Activated gamma-delta T cell treated with Interleukin-2 at 50 U/mL for 16 hours (primary cell): ENCODE results near the gene ZNF215.
"Not testable (repeated sequence)": the region's sequence is repeated elsewhere in the genome, so short reads cannot be mapped to it uniquely, and the experiment has no call there.

Experiments
- DNase-seq: peaks from one replicate; pipeline ENCODE4 v3.0.0-alpha.2; 2020

Gene ZNF215

DNA sequence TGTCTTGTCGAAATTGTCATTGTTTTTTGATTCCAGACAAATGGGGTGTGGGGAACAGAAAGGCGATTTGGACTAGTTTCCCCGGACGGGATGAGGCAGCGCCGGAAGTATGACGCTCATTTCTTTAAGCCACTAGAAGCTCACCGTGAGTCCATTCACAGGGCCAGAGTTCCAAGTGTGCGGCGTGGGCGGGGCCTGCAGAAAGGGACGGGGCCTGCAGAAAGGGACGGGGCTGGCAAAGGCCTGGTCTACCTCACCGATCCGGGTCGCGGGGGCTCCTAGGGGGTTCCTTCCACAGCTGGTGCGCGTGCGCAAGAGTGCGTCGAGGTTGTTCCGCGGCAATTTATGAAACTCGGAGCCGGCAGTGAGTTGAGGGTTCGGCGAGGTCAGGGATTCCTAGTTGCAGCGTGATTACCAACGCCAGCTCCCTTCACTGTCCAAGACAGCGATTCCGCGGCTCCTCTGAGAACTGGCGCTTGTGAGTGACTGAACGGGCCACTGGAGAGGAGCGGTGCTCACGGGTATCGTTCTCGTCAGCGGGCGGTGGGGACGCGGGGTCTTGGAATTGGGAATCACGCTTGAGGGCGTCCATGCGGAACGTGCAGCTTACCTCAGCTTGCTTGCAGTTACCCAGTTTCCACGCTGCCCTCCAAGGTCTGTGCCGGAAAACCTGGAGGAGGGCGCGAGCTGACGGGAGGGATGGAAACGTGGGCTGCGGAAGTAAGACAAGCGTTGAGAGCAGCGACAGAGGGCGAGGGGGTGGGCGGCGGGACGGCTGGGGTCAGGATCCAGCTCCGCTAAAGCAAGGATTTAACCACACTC, at the start of gene ZNF215:
Gene ZNF215 (plus strand): TSS at position 219 of the 822 bp plus-strand sequence. CDS start 5,847 bp downstream, outside the sequence.
- DNase-seq: peak; percentile 12

DNA sequence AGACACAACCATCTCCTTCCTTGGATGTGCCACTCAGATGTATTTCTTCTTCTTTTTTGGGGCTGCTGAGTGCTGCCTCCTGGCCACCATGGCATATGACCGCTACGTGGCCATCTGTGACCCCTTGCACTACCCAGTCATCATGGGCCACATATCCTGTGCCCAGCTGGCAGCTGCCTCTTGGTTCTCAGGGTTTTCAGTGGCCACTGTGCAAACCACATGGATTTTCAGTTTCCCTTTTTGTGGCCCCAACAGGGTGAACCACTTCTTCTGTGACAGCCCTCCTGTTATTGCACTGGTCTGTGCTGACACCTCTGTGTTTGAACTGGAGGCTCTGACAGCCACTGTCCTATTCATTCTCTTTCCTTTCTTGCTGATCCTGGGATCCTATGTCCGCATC, 49.3 kb upstream of the ZNF215 start:
- DNase-seq: no peak

DNA sequence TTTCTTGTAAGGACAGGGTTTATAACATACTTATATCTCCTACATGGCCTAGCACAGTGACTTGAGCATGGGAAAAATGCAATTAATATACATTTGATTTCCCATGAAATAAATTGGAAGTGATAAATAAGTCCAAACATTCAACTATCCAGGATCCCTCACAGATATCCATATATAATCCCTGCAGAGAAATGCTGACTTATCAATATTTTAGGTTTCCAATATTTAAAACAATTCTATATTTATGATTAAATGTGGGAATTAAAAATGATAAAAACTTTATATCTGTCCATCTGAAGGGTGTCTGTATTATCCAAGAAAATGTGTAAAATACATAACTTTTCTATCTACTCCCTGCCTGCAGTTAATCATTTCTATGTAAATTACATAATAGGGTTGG, 43.5 kb upstream of the ZNF215 start:
- no peak for DNase-seq

DNA sequence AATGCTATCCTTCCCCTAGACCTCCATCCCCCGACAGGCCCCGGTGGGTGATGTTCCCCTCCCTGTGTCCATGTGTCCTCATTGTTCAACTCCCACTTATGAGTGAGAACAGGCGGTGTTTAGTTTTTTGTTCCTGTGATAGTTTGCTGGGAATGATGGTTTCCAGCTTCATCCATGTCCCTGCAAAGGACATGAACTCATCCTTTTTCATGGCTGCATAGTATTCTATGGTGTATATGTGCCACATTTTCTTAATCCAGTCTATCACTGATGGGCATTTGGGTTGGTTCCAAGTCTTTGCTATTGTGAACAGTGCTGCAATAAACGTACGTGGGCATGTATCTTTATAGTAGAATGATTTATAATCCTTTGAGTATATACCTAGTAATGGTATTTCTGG, 38.5 kb upstream of the ZNF215 start:
- not testable (repeated sequence) for DNase-seq

DNA sequence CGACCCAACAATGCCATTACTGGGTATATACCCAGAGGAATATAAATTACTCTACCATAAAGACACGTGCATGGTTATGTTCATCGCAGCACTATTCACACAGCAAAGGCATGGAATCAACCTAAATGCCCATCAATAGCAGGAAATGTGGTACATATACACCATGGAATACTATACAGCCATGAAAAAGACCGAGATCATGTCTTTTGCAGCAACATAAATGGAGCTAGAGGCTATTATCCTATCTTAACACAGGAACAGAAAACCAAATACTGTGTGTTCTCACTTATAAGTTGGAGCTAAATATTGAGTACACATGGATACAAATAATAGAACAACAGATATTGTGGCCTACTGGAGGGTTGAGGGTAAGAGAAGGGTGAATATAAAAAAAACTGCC, 37.4 kb upstream of the ZNF215 start:
- no peak for DNase-seq

DNA sequence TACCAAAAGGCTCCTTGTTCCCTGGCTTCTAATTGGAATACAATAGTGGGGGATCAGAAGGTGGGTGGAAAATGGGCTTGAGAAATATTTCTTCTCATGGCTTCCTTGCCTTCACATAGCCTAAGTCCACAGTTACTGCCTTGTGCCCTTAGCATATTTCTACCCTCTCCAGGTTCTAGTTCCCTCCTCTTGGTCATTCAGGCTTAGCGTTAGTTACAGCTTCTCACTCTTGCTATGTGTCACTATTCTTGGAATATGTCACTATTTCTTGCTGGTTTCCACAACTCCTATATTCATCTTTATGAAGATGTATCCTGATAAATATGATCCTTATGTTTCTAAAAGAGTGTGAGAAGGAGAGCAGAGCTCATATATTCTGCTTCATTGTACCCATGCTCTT, 36.4 kb upstream of the ZNF215 start:
- DNase-seq: no peak

DNA sequence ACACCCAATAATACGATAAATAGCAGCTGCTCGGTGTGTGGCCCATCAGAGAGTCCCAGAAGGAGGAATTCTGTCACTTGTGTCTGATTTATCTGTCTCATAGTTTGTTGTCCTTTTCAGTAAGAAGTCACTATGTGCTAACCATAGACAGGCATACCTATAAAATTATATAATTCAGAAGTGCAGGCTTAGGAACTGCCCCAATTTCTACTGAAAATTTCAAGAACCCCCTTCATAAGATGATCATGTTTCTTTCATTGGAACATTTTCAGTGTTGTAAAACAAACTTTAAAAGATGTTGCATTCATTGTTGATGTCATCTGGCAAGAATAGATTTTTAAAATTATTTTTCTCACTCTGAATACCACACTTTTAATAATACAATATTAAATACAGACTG, 33.8 kb upstream of the ZNF215 start, which contains the start of gene OR2D2:
Gene OR2D2 (minus strand): TSS at position 101 of the 400 bp plus-strand sequence. CDS start 0 bp downstream, at position 101.
- no peak for DNase-seq

DNA sequence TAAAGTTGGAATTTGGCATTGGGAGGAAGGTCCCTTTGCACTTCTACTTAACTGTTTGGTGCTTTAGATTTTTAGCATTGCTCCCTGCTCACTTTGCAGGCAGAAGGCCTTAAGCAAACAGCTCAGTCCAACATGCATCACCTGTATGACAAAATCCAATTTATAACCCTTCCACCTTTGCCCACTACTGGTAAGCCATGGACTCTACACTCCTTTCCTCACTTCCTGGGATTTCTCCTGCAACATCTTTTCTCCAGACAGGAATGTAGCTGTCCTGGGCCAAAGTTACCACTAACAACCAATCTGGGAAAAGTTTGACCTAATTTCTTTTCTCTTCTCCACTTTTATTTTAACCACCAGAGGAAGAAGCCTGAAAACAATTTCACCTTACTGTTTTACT, 32.1 kb upstream of the ZNF215 start:
- DNase-seq: no peak

DNA sequence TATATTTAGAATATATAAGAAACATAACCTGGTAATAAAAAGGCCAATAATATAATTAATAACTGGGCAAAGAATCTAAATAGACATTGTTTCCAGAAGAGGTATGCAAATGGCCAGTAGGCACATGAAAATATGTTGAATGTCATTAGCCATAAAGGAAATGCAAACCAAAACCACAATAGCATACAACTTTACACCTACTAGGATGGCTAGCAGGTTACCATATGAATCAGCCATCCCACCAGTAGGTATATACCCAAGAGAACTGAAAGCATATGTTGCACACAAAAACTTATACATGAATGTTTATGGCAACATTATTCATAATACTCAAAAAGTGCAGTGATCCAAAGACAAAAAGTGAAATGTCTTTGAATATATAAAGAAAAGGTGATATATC, 31.2 kb upstream of the ZNF215 start:
- DNase-seq: no peak

DNA sequence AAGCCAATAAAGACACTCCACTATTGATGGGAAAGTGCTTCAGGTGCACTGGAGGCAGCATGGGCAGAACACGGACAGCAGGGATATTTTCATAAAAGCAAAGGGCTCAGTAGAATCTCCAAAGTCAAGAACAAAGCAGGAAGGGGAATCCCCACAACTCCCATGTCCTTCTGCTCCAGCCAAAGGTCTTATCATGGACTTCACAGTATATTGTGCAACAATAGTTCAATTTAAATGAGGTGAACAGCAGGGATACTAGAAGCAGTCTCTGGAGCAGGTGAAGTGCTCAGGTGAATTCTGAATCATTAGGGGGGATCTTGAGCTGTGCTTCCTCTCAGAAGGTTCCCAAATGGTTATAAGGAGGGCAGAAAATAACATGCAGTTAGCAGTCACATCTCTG, 27.3 kb upstream of the ZNF215 start:
- no peak for DNase-seq

DNA sequence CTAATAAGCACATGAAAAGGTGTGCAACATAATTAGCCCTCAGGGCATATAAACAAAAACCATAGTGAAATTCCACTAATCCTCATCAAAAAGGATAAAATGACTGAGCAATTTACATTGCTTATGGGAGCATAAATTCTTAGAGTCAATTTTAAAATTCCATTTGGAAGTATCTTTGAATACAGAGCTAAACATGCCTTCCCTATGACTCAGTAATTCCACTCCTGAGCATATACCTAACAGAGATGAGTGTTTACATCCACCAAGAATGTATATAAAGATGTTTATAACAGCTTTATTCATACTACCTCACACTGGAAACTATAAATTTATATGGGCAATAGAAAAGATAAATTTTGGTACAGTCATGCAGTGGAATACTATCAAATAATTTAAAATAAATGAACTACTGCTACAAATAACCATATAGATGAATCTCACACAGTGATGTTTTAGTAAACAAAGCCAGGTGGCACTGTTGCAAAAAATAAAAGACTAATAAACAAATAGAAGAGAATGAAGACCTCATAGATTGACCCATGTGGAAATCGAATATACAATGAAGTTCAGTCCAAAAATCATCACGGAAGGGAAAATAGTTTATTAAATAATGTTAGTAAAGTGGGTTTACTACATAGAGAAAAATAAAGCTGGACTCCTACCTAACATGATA, 25.8 kb upstream of the ZNF215 start:
- no peak for DNase-seq

DNA sequence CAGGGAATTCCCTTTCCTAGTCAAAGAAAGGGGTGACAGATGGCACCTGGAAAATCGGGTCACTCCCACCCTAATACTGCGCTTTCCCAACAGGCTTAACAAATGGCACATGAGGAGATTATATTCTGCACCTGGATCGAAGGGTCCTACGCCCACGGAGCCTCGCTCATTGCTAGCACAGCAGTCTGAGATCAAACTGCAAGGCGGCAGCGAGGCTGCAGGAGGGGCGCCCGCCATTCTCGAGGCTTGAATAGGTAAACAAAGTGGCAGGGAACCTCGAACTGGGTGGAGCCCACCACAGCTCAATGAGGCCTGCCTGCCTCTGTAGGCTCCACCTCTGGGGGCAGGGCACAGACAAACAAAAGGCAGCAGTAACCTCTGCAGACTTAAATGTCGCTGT, 21.4 kb upstream of the ZNF215 start:
- not testable (repeated sequence) for DNase-seq

DNA sequence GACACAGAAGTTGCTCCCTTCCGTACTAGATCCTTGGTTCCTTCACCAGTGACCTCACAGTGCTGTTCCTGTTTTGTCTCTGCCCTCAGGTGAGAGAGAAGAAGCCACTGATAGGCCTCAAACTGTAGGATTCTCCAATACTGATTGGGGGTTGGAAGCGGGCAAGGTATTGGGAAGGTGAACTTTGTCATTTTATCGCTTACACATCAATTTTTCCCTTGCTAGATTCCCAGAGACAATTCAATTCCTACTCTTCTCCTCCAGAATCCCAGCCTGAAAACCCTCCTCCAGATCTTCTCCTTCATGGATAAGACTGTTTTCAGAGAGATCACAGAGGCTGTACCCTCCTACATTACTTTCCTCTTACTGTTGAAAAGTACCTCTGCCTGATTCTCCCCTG, 14.8 kb upstream of the ZNF215 start:
- DNase-seq: no peak

DNA sequence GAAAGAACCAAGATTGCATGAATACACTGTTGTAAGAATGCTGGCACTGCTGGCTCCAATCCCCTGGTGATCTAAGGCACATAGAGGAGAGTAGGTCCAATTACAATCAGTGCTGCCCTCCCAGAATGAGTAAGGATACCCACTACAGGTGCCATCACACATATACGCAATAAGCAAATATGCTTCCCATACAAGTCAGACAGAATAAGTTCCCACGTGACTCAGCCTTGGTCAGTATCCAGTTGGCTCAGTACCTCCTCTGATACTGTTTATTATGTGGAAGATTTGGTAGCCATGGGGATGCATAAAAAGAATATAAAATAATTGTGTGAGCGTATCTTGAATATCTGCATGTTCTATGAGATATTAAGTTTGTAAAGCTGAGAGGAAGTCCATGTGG, 14.3 kb upstream of the ZNF215 start:
- DNase-seq: no peak

DNA sequence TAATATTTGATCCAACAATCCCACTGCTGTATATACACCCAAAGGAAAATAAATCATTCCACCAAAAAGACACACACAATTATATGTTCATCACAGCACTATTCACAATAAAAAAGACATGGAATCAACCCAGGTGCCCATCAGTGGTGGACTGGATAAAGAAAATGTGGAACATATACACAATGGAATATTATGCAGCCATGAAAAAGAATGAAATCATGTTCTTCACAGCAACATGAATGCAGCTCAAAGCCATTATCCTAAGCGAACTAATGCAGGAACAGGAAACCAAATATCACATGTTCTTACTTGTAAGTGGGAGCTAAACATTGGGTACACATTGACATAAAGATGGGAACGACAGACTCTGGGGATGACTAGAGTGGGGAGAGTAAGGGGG, 6.5 kb upstream of the ZNF215 start:
- no peak for DNase-seq

DNA sequence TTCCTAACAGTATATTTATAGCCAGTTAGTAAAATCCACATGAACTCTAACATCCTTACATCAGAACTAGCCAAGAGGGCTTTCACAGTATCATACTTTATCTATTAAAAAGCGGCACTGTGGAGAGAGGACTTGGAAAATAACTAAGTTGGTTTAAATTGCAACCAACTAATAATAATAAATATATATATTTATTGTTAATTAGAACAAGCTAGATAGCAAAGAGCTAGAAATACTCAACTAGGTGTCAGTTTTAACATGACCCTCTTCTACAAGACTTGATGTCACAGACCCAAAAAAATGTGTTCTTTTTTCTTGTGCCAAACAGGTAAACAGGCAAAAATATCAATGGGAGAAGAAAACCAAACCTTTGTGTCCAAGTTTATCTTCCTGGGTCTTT, 5.5 kb upstream of the ZNF215 start, which contains the start of gene OR2D3:
Gene OR2D3 (plus strand): TSS at position 301 of the 400 bp plus-strand sequence. CDS start 0 bp downstream, at position 301.
- no peak for DNase-seq

DNA sequence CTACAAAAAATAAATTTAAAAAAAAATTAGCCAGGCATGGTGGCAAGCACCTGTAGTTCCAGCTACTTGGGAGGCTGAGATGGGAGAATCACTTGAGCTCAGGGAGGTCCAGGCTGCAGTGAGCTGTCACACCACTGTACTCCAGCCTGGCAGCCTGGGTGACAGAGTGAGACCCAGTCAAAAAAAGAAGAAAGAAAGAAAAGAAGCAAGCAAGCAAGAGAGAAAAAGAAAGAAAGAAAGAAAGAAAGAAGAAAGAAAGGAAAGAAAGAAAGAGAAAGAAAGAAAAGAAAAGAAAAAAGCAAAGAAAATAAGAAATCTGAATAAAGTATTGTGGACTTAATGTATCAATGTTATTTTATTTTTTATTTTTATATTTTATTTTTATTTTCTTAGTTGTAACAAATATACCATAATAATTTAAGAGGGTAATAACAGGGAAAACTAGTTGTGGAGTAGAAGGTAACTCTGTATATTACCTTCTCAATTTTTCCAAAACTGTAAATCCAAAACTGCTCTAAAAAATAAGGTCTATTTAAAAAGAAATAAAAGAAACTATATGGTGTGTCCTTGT, 1.1 kb upstream of the ZNF215 start:
- no peak for DNase-seq

DNA sequence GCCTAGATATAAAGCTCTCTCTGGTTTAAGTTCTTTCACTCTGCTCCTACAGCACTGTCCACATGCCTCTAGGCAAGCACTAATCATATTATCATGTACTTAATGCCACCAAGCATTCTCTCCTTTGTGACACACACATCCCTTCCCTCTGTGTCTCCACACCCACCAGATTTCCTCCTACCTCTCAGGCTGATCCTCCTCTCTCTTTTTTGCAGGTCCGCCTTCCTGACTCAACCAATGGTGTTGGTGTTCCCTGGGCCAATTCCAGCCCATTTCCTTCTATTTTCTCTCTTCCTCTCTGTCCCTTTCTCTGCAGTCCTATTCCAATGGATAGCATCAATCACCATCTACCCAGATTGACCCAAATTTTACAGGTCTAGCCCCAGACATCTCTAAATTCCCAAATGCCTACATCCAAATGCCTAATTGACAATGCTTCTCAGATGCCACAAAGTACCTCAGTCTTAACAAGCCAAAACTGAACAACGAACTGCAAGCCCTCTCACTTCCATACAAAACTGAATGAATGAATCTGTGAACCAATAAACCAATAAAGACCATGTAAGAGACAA, 504 bp upstream of the ZNF215 start:
- no peak for DNase-seq

DNA sequence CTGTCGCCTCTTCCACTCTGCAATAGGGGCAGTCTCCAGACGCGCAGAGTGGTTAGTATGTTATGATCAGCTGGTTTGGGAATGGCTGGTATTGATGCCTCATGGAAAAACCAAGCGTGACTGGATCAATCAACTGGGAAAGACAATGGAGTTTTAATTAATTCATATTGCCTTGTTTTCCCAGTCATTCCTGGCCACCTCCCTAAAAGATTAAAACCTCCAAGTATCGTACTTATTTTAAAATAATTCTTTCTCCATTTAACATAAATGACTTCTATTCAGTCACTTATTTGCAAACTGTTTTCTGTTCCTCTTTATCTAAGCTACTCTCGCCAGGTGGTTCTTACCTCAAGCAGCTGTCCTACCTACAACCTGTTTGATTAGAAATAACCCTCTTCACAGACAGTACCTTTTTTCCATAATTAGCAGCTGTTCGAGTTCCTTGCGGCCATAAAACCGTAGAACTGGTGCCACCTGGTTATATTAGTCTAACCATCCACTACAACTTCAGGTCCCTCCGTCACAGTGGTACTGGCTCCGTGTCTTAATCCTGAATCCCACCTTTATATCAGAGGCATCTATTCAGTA, 898 bp downstream of the ZNF215 start:
- DNase-seq: no peak

DNA sequence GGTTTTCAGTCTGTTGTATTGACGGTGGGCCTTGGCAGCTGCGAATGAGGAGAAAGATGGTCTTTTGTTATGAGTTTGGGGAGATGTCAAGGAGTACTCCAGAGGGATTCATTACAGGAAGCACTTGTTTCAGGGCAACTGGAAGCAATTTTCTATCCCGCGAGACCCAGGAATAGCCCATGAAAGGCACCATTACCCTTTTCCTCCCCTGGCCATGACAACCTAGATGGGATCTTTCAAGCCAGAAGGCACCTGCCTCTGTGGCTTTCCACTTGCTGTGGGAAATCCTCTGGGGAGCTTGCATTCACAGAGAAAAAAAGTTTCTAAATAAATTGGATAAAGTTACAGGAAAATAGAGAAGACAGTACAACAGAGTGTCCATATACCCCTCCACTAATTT, 2.7 kb downstream of the ZNF215 start:
- DNase-seq: no peak

DNA sequence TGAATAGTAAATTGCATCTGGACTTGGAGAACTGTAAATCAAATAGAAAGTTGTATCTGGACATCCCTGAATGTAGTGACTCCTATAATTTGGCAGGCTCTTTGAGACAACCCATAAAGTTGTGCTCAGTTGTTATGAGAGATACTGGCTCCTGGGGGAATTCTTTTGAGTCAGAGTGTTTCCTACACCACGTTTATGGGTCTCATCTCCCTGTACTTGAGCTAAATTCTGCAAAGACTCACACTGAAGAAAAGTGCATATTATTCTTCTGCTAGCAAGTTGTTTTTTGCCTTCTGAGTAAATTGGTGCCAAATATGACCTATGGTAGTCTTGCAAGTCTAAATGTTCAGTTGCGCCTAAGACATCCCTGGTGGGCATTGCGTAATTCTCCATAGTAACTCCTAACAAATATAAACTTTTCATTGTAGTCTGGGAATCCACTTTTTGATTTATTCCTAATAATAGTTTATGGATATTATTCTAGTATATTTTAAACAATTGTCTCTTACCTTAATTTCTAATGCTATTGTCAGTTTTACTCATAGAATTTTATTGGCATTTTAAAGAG, 5.0 kb downstream of the ZNF215 start:
- DNase-seq: no peak

DNA sequence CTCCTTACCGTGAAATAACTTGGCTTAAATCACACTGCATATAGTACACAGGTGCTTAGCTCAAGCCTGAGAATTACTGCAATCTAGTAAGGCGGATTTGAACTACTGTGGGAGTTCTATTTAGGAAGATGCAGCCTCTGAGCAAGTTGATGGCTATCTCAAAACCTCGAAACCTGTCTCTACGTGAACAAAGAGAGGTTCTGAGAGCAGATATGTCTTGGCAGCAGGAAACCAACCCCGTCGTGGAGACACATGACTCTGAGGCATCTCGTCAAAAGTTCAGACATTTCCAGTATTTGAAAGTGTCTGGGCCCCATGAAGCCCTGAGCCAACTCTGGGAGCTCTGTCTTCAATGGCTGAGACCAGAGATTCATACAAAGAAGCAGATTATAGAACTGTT, 5.9 kb downstream of the ZNF215 start:
- DNase-seq: no peak

DNA sequence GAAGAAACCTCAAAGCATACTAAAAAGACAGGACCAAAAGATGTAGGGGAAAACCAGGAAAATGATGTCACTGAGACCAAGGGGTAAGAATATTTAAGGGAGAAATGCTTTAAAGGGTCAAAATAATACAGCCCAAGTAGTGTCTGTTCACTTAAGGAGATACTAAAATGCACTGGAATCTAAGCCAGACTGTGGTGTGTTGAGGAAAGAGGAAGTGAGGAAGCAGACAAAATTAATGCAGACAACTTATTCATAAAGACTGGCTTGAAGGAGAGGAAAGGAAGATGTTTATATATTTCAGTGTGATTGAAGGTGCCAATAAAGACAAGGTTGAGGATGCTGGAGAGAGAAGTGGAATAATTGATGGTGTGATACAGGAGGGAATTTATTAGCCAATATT, 15.7 kb downstream of the ZNF215 start:
- no peak for DNase-seq
